Astrocyte (in vitro differentiated cells and primary cell): Measurements from ENCODE around the gene JOSD2. TPM values are rescaled to one million over a fixed set of nuclear protein-coding genes. Genes with fewer than 3 reads are reported as not detected.
"Not testable (repeated sequence)": the region's sequence is repeated elsewhere in the genome, so short reads cannot be mapped to it uniquely, and the experiment has no call there.

Experiments used
- DNase-seq: peaks from one replicate; pipeline ENCODE4 v3.0.0-alpha.2; 2010; ENCODE audit warnings: low read depth
- FAIRE-seq: peaks from 2 replicates; lab custom pipeline; 2011; peaks lifted over from hg19 to GRCh38; lab: Jason Lieb, UNC
- H2AFZ ChIP-seq: 2 replicates; pipeline ENCODE4 v1.6.0; 2012; ENCODE audit warnings: low read depth, low read length, inconsistent platforms
- H3K27ac ChIP-seq: 2 replicates; pipeline ENCODE4 v1.5.1; 2011; ENCODE audit warnings: low read depth, low read length, inconsistent platforms
- H3K27me3 ChIP-seq: 2 replicates; pipeline ENCODE4 v1.6.0; 2011; ENCODE audit warnings: low read length, inconsistent platforms; ENCODE audit not compliant: insufficient read depth
- H3K36me3 ChIP-seq: 2 replicates; pipeline ENCODE4 v1.5.1; 2011; ENCODE audit warnings: low read length, inconsistent platforms; ENCODE audit not compliant: insufficient read depth
- H3K4me1 ChIP-seq: 2 replicates; pipeline ENCODE4 v1.5.1; 2011; ENCODE audit warnings: low read length, inconsistent platforms; ENCODE audit not compliant: insufficient read depth
- H3K4me2 ChIP-seq: 2 replicates; pipeline ENCODE4 v1.6.0; 2012; ENCODE audit warnings: low read length, inconsistent platforms
- H3K4me3 ChIP-seq: 2 replicates; pipeline ENCODE4 v1.5.1; 2011; ENCODE audit warnings: low read depth, mild to moderate bottlenecking, low read length, inconsistent platforms; ENCODE audit not compliant: insufficient read depth
- H3K79me2 ChIP-seq: 2 replicates; pipeline ENCODE4 v1.6.0; 2012; ENCODE audit warnings: mild to moderate bottlenecking, low read length, inconsistent platforms; ENCODE audit not compliant: insufficient read depth
- H3K9ac ChIP-seq: 2 replicates; pipeline ENCODE4 v1.6.0; 2012; ENCODE audit warnings: mild to moderate bottlenecking, low read length, inconsistent platforms
- H3K9me3 ChIP-seq: 2 replicates; pipeline ENCODE4 v1.5.1; 2012; ENCODE audit warnings: low read depth, mild to moderate bottlenecking, low read length, inconsistent platforms; ENCODE audit not compliant: insufficient read depth
- H4K20me1 ChIP-seq: 2 replicates; pipeline ENCODE4 v1.6.0; 2012; ENCODE audit warnings: low read length, inconsistent platforms; ENCODE audit not compliant: insufficient read depth
- H3K27ac Mint-ChIP-seq: one replicate; pipeline ENCODE4 v1.8.0; 2021; ENCODE audit warnings: mild to moderate bottlenecking, mixed read lengths; ENCODE audit not compliant: unreplicated experiment
- H3K27me3 Mint-ChIP-seq: one replicate; pipeline ENCODE4 v1.8.0; 2021; ENCODE audit warnings: low read depth, mixed read lengths; ENCODE audit not compliant: unreplicated experiment
- H3K36me3 Mint-ChIP-seq: one replicate; pipeline ENCODE4 v1.8.0; 2021; ENCODE audit warnings: low read depth, mixed read lengths; ENCODE audit not compliant: unreplicated experiment
- H3K4me1 Mint-ChIP-seq: one replicate; pipeline ENCODE4 v1.8.0; 2021; ENCODE audit warnings: low read depth, mixed read lengths; ENCODE audit not compliant: unreplicated experiment
- H3K4me3 Mint-ChIP-seq: one replicate; pipeline ENCODE4 v1.8.0; 2021; ENCODE audit warnings: mild to moderate bottlenecking, moderate library complexity, mixed read lengths; ENCODE audit not compliant: unreplicated experiment
- H3K9me3 Mint-ChIP-seq: one replicate; pipeline ENCODE4 v1.8.0; 2021; ENCODE audit warnings: mild to moderate bottlenecking, mixed read lengths; ENCODE audit not compliant: unreplicated experiment
- EZH2 ChIP-seq: IDR thresholded peaks from 2 replicates; pipeline ENCODE4 v1.6.1; 2012; ENCODE audit warnings: mild to moderate bottlenecking, low read length, inconsistent platforms; ENCODE audit not compliant: insufficient read depth
- total RNA-seq: library from RNA; stranded (reverse); gene quantifications from 2 replicates; pipeline ENCODE4 v1.2.1, GENCODE V29; 2021
- TF ChIP-seq, protein P1 (sequence below): IDR thresholded peaks from 2 replicates; pipeline ENCODE4 v1.5.1; 2011; ENCODE audit warnings: low read depth, mild to moderate bottlenecking, inconsistent platforms, low read length, moderate library complexity; ENCODE audit not compliant: insufficient read depth

The JOSD2 gene
- total RNA-seq, 1 donor from 2014 or later: not detected

DNA sequence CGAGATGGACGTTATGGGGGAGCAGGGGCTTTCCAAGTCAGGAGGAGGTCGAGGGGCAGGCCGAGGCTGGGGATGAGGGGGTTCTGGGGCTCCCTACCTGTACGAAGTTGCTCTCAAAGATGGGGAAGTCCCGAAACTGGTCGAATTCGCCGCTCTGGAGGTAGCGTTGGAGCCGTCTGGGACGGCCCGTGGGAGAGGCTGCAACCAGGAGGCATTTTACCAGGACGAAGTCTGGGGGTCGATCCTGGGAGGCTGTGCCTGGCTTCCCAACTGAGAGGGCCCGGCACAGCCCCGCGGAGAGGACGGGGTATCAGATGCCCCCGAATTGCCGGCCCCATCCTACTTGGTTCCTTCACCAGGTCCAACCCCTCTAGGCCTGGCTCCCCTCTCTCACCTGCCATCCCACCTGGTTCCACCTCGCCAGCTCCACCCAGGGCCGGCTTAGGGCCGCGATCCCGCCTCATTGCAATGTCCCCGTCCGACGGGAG lies 35.2 kb downstream of the JOSD2 start:
- Histone ChIP-seq H3K27me3 (no peaks in the 10 kb centered on the region), H3K9ac (no peak overlapping the region), H3K79me2 (peaks cover 25% of the 10 kb centered on the region), H2AFZ (peak overlapping the region; percentile 99), H4K20me1 (peaks cover 16% of the 10 kb centered on the region), H3K4me1 (peaks cover 5% of the 10 kb centered on the region), H3K27ac (no peak overlapping the region), H3K4me2 (peak overlapping the region; percentile 98), H3K4me3 (no peak overlapping the region), H3K9me3 (no peaks in the 10 kb centered on the region), H3K36me3 (no peaks in the 10 kb centered on the region)
- Mint-ChIP-seq H3K36me3 (no peaks in the 10 kb centered on the region), H3K27me3 (no peaks in the 10 kb centered on the region), H3K9me3 (peaks cover 24% of the 10 kb centered on the region), H3K27ac (no peak overlapping the region), H3K4me3 (no peak overlapping the region), H3K4me1 (no peaks in the 10 kb centered on the region)
- FAIRE-seq (no peak), DNase-seq (no peak)
- TF ChIP-seq, protein P1, sequence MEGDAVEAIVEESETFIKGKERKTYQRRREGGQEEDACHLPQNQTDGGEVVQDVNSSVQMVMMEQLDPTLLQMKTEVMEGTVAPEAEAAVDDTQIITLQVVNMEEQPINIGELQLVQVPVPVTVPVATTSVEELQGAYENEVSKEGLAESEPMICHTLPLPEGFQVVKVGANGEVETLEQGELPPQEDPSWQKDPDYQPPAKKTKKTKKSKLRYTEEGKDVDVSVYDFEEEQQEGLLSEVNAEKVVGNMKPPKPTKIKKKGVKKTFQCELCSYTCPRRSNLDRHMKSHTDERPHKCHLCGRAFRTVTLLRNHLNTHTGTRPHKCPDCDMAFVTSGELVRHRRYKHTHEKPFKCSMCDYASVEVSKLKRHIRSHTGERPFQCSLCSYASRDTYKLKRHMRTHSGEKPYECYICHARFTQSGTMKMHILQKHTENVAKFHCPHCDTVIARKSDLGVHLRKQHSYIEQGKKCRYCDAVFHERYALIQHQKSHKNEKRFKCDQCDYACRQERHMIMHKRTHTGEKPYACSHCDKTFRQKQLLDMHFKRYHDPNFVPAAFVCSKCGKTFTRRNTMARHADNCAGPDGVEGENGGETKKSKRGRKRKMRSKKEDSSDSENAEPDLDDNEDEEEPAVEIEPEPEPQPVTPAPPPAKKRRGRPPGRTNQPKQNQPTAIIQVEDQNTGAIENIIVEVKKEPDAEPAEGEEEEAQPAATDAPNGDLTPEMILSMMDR: no peak
- no peak for TF ChIP-seq EZH2

DNA sequence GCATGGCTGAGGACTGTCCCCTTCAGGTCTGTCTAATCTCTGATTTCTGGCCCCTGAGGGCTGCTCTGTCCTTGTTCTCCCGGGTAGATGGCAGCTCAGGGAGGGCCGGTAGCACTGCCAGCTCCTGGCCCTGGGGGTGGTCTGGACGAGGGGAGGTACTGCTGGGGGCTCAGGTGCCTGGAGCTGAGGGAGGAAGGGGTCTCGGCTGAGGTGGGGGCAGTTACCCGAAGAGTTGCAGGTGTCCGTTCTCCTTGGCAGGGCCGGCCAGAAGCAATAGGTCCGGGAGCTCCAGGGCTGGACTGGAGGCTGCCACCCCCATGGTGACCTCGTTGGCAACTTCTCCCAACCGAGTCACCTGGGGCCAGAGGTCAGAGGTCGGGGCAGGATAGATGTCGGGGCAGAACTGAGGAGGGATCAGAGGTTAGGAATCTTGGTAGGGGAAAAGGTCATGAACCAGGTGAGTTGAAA lies 35.9 kb downstream of the JOSD2 start:
- Mint-ChIP-seq H3K9me3 (peaks cover 24% of the 10 kb centered on the region), H3K27me3 (no peaks in the 10 kb centered on the region), H3K4me1 (no peaks in the 10 kb centered on the region), H3K4me3 (no peak overlapping the region), H3K36me3 (no peaks in the 10 kb centered on the region), H3K27ac (no peak overlapping the region)
- no peaks in the 10 kb centered on the region for H3K9me3 ChIP-seq
- TF ChIP-seq, protein P1: no peak
- TF ChIP-seq EZH2: no peak
- no peak overlapping the region for H3K4me3 ChIP-seq
- H3K4me1 ChIP-seq: peaks cover 5% of the 10 kb centered on the region
- FAIRE-seq: no peak
- H3K79me2 ChIP-seq: peaks cover 25% of the 10 kb centered on the region
- DNase-seq: no peak
- peaks cover 16% of the 10 kb centered on the region for H4K20me1 ChIP-seq
- H3K36me3 ChIP-seq: no peaks in the 10 kb centered on the region
- no peak overlapping the region for H3K27ac ChIP-seq
- no peaks in the 10 kb centered on the region for H3K27me3 ChIP-seq
- H2AFZ ChIP-seq: no peak overlapping the region
- H3K9ac ChIP-seq: no peak overlapping the region
- no peak overlapping the region for H3K4me2 ChIP-seq

GRCh38 chr19:50473336-50473735 lies 37.7 kb downstream of the JOSD2 start:
- not testable (repeated sequence) for FAIRE-seq

More at GRCh38 chr19:50473336-50473735, 37.7 kb downstream of the JOSD2 start:
- H3K36me3 Mint-ChIP-seq, H3K4me1 ChIP-seq, H3K27me3 Mint-ChIP-seq, H3K27ac ChIP-seq, DNase-seq, H3K27me3 ChIP-seq, H3K4me3 ChIP-seq, H3K36me3 ChIP-seq, H2AFZ ChIP-seq, H3K9ac ChIP-seq, H3K27ac Mint-ChIP-seq, H3K4me1 Mint-ChIP-seq, H3K4me2 ChIP-seq, H3K9me3 ChIP-seq, H3K4me3 Mint-ChIP-seq: not testable (repeated sequence)
- peaks cover 13% of the 10 kb centered on the region for H3K79me2 ChIP-seq
- peaks cover 13% of the 10 kb centered on the region for H4K20me1 ChIP-seq
- peaks cover 27% of the 10 kb centered on the region for H3K9me3 Mint-ChIP-seq
